Globus pallidus (tissue), 1 donor: Measurements from ENCODE around the gene GPR148.

Experiments used
- DNase-seq: peaks from one replicate; pipeline ENCODE4 v3.0.0-alpha.2; 2015; ENCODE audit warnings: low spot score

Gene GPR148

GRCh38 chr2:130749641-130750040 is 20.8 kb downstream of the GPR148 start:
- DNase-seq, result no peak

GRCh38 chr2:130754811-130755210 is 25.9 kb downstream of the GPR148 start:
- no peak for DNase-seq

GRCh38 chr2:130755256-130756052 is 26.6 kb downstream of the GPR148 start, which contains the start of gene AMER3:
TSS of gene AMER3 (plus strand) at chr2:130755540. CDS start at chr2:130762073, 6,533 bp downstream.
- DNase-seq, result no peak

- no peak for DNase-seq
Measured at GRCh38 chr2:130756053-130756873, 27.4 kb downstream of the GPR148 start.

GRCh38 chr2:130756874-130757668 is 28.2 kb downstream of the GPR148 start:
- DNase-seq, result no peak

GRCh38 chr2:130759906-130760753 is 31.3 kb downstream of the GPR148 start:
- no peak for DNase-seq

- DNase-seq, result no peak
Measured at GRCh38 chr2:130760754-130761751, 32.2 kb downstream of the GPR148 start.

- DNase-seq, result no peak
Measured at GRCh38 chr2:130762031-130762909, 33.4 kb downstream of the GPR148 start.

GRCh38 chr2:130762910-130763385 is 34.1 kb downstream of the GPR148 start:
- no peak for DNase-seq

- DNase-seq, result no peak
Measured at GRCh38 chr2:130763405-130763804, 34.5 kb downstream of the GPR148 start.

- no peak for DNase-seq
Measured at GRCh38 chr2:130764035-130764820, 35.4 kb downstream of the GPR148 start.

- no peak for DNase-seq
Measured at GRCh38 chr2:130764821-130765115, 35.9 kb downstream of the GPR148 start.

GRCh38 chr2:130765464-130765863 is 36.6 kb downstream of the GPR148 start:
- no peak for DNase-seq

- DNase-seq, result no peak
Measured at GRCh38 chr2:130766037-130766436, 37.2 kb downstream of the GPR148 start.

- DNase-seq, result no peak
Measured at GRCh38 chr2:130766711-130767407, 38.0 kb downstream of the GPR148 start.

- no peak for DNase-seq
Measured at GRCh38 chr2:130767408-130767775, 38.5 kb downstream of the GPR148 start.

GRCh38 chr2:130768191-130768855 is 39.5 kb downstream of the GPR148 start:
- no peak for DNase-seq
